ENCODE data around the gene FAM161B. TPM values are rescaled to one million over a fixed set of nuclear protein-coding genes. Genes with fewer than 3 reads are reported as not detected.
"Not testable (repeated sequence)": the region's sequence is repeated elsewhere in the genome, so short reads cannot be mapped to it uniquely, and the experiment has no call there.

FAM161B gene, protein sequence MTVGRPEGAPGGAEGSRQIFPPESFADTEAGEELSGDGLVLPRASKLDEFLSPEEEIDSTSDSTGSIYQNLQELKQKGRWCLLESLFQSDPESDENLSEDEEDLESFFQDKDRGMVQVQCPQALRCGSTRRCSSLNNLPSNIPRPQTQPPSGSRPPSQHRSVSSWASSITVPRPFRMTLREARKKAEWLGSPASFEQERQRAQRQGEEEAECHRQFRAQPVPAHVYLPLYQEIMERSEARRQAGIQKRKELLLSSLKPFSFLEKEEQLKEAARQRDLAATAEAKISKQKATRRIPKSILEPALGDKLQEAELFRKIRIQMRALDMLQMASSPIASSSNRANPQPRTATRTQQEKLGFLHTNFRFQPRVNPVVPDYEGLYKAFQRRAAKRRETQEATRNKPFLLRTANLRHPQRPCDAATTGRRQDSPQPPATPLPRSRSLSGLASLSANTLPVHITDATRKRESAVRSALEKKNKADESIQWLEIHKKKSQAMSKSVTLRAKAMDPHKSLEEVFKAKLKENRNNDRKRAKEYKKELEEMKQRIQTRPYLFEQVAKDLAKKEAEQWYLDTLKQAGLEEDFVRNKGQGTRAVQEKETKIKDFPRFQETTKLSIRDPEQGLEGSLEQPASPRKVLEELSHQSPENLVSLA
- 1.7 and 2.7 TPM in 2 replicates for total RNA-seq

- TF ChIP-seq CTCF (conservative IDR thresholded peaks at IDR 0.05; ENCODE audit: low read depth, low read length): no peak
- peak; percentile 70 for DNase-seq (ENCODE audit: low read depth)
- peak within 1 kb of the TSS; percentile 73 for H3K4me3 ChIP-seq (ENCODE audit: low read depth, low read length)
Measured at GRCh38 chr14:73949752-73950734, at the start of gene FAM161B, which contains the start of gene COQ6. FAM161B (minus strand) TSS chr14:73950094; CDS start chr14:73950026, 68 bp downstream. COQ6 (plus strand) TSS chr14:73950302; CDS start chr14:73950333, 31 bp downstream.

DNA sequence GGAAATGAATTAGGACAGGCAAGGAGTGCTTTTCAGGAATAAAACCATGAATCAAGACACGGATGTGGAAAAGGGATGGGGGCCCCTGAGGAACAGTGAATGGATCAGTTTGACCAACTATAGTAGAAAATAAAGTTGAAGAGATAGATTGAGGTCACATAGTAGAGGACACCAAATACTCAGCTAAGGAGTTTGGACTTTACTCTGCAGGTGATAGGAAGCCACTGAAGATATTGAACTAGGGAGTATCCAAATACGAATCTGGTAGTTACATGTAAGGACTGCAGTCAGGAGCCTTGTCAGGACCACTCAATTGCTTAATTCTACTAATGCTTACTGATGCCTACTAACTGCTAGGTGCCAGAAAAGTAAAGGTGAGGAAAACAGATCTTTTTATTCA, 48.8 kb upstream of the FAM161B start:
- no peak for DNase-seq (ENCODE audit: low read depth)
- no peak for TF ChIP-seq CTCF (conservative IDR thresholded peaks at IDR 0.05; ENCODE audit: low read depth, low read length)
- no peak overlapping the region for H3K4me3 ChIP-seq (ENCODE audit: low read depth, low read length)

DNA sequence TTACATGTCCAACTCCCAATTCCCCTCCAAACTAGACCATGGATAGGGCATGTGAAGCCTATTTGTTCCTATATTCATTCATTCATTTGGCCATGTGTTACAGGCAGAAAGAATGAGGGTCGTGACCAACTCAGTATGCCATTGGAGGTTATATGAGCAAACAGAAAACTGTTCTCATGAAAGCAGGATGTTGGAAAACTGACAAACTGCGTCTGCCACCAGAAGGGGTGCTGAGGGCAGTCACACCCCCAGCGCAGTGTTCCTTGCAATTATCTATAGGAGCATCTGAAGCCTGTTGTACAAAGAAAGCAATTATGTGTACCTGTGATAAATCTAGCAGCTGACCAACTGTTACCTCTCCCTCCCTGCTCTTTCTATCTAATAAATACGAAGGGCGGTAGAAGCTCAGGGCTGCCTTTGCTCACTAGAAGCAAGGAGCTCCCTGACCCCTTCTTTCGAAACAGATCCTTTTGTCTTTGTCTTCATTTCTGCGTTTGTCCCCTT, 48.1 kb upstream of the FAM161B start:
- H3K4me3 ChIP-seq (ENCODE audit: low read depth, low read length): no peak overlapping the region
- no peak for TF ChIP-seq CTCF (conservative IDR thresholded peaks at IDR 0.05; ENCODE audit: low read depth, low read length)
- no peak for DNase-seq (ENCODE audit: low read depth)

- H3K4me3 ChIP-seq (ENCODE audit: low read depth, low read length): peak overlapping the region; percentile 2
- DNase-seq (ENCODE audit: low read depth): no peak
- no peak for TF ChIP-seq CTCF (conservative IDR thresholded peaks at IDR 0.05; ENCODE audit: low read depth, low read length)
Measured at GRCh38 chr14:73997108-73997943, 47.4 kb upstream of the FAM161B start.

GRCh38 chr14:73996731-73997107, 46.8 kb upstream of the FAM161B start:
- H3K4me3 ChIP-seq (ENCODE audit: low read depth, low read length): peak overlapping the region; percentile 2
- no peak for TF ChIP-seq CTCF (conservative IDR thresholded peaks at IDR 0.05; ENCODE audit: low read depth, low read length)
- no peak for DNase-seq (ENCODE audit: low read depth)

GRCh38 chr14:73995977-73996378, 46.1 kb upstream of the FAM161B start:
- TF ChIP-seq CTCF (conservative IDR thresholded peaks at IDR 0.05; ENCODE audit: low read depth, low read length): no peak
- no peak for DNase-seq (ENCODE audit: low read depth)
- peak overlapping the region; percentile 22 for H3K4me3 ChIP-seq (ENCODE audit: low read depth, low read length)

GRCh38 chr14:73994926-73995325, 45.0 kb upstream of the FAM161B start:
- not testable (repeated sequence) for H3K4me3 ChIP-seq (ENCODE audit: low read depth, low read length); DNase-seq (ENCODE audit: low read depth)

Data from epithelial cell of proximal tubule (primary cell).